Common myeloid progenitor, CD34-positive (primary cell): ENCODE measurements around the gene HKDC1.

ENCODE experiments used
- CTCF ChIA-PET: fragments of 350-600 bp; sonication (Branson Sonifier 250); formaldehyde crosslinking; loops from one replicate; lab custom pipeline; 2021; ENCODE audit warnings: antibody characterized with exemption; lab: Charles Lee
- POLR2A ChIA-PET: fragments of 350-600 bp; sonication (Branson Sonifier 250); formaldehyde crosslinking; loops from one replicate; lab custom pipeline; 2021; ENCODE audit warnings: antibody characterized with exemption; lab: Charles Lee
- DNase-seq, 3 donors: peaks; one replicate each; pipeline versions ENCODE4 v3.0.0 to v3.0.0-alpha.2; 2013
- H3K27ac ChIP-seq, 2 experiments: 1 replicate in 1 of 2; 2 replicates in 1 of 2; pipeline ENCODE4 v1.7.0; 2013; ENCODE audit warnings: inconsistent platforms in 2 of 2, low read length in 2 of 2, mild to moderate bottlenecking in 2 of 2, low read depth in 1 of 2, moderate library complexity in 1 of 2; ENCODE audit not compliant: severe bottlenecking in 2 of 2, insufficient read depth in 1 of 2, poor library complexity in 1 of 2
- H3K27me3 ChIP-seq, 5 experiments: replicated peaks in 2 of 5; 1 replicate in 3 of 5; 2 replicates in 2 of 5; pipeline versions ENCODE4 v1.6.1 to v1.7.0; 2013; ENCODE audit warnings: low read length in 4 of 5, mild to moderate bottlenecking in 2 of 5, moderate library complexity in 2 of 5, inconsistent platforms in 1 of 5; ENCODE audit not compliant: insufficient read depth in 5 of 5, control insufficient read depth in 4 of 5
- H3K36me3 ChIP-seq, 4 experiments: 1 replicate in 2 of 4; 2 replicates in 2 of 4; pipeline versions ENCODE4 v1.6.1 to v1.7.0; 2013; ENCODE audit warnings: low read length in 3 of 4, control low read depth in 1 of 4, mild to moderate bottlenecking in 1 of 4; ENCODE audit not compliant: control insufficient read depth in 4 of 4, insufficient read depth in 4 of 4
- H3K4me1 ChIP-seq, 4 experiments: 1 replicate in 3 of 4; 2 replicates in 1 of 4; pipeline versions ENCODE4 v1.6.1 to v1.7.1; 2013; ENCODE audit warnings: low read length in 3 of 4, mild to moderate bottlenecking in 3 of 4, control low read depth in 1 of 4, inconsistent platforms in 1 of 4, moderate library complexity in 1 of 4; ENCODE audit not compliant: control insufficient read depth in 4 of 4, insufficient read depth in 4 of 4; ENCODE audit errors: control extremely low read depth in 1 of 4
- H3K4me3 ChIP-seq, 7 experiments: 1 replicate in 4 of 7; 2 replicates in 3 of 7; pipeline versions ENCODE4 v1.5.1 to v1.7.0; 2013; ENCODE audit warnings: mild to moderate bottlenecking in 7 of 7, low read length in 6 of 7, moderate library complexity in 6 of 7, inconsistent platforms in 2 of 7, low read depth in 2 of 7, control low read depth in 1 of 7; ENCODE audit not compliant: insufficient read depth in 4 of 7, control insufficient read depth in 1 of 7; ENCODE audit errors: extremely low read depth in 1 of 7
- H3K9me3 ChIP-seq, 5 experiments: 1 replicate in 4 of 5; 2 replicates in 1 of 5; pipeline versions ENCODE4 v1.6.1 to v1.7.1; 2013; ENCODE audit warnings: low read length in 4 of 5, mild to moderate bottlenecking in 2 of 5, inconsistent platforms in 1 of 5, low read depth in 1 of 5, moderate library complexity in 1 of 5; ENCODE audit not compliant: control insufficient read depth in 4 of 5, insufficient read depth in 2 of 5; ENCODE audit errors: control extremely low read depth in 1 of 5
- whole genome bisulfite sequencing: methylation state at CpG from one replicate; pipeline ENCODE4 v1.1.5; 2013; ENCODE audit not compliant: insufficient coverage; 5-methylcytosine and 5-hydroxymethylcytosine counted together

The HKDC1 gene

GRCh38 chr10:69180525-69181204 is 39.5 kb upstream of the HKDC1 start:
- WGBS: 5% methylated on average over 25 of the region's 29 CpGs

GRCh38 chr10:69181433-69181832 is 38.7 kb upstream of the HKDC1 start:
- no peak for DNase-seq
- Histone ChIP-seq H3K9me3 (no peaks in the 10 kb centered on the region), H3K4me1 (peaks cover 11 to 26% (median 18%) of the 10 kb centered on the region in 4 experiments), H3K27me3 (no peaks in the 10 kb centered on the region), H3K36me3 (peaks cover 5 to 24% (median 12%) of the 10 kb centered on the region in 4 experiments), H3K27ac (peak overlapping the region; percentile 99 to 100), H3K4me3 (peak overlapping the region in 5 of 7 experiments; percentile 93 to 100 (median 98))
- no CpG with 5 or more reads among the region's 1 CpG for WGBS
- POLR2A ChIA-PET: interaction anchor here (0.6 kb wide), 1 partner anchor 25 kb away, joined by 3 read pairs; no protein-coding TSS in a partner anchor
- CTCF ChIA-PET: no interaction called here

More at GRCh38 chr10:69180525-69181204, 39.5 kb upstream of the HKDC1 start:
- peak; percentile 6 to 64 (median 58) for DNase-seq
- H3K36me3 ChIP-seq: peaks cover under 1 to 16% (median 6%) of the 10 kb centered on the region in 4 experiments
- H3K4me1 ChIP-seq: peaks cover 11 to 26% (median 18%) of the 10 kb centered on the region in 4 experiments
- H3K9me3 ChIP-seq: no peaks in the 10 kb centered on the region
- POLR2A ChIA-PET: interaction anchor here (1.0 kb wide), 1 partner anchor 28 kb away, joined by 3 read pairs; no protein-coding TSS in a partner anchor
- CTCF ChIA-PET: no interaction called here
- H3K27me3 ChIP-seq: no peaks in the 10 kb centered on the region
- peak overlapping the region; percentile 93 to 100 (median 98) for H3K4me3 ChIP-seq
- peak overlapping the region; percentile 99 to 100 for H3K27ac ChIP-seq

- Histone ChIP-seq H3K27me3 (no peaks in the 10 kb centered on the region), H3K9me3 (no peaks in the 10 kb centered on the region), H3K36me3 (peaks cover 7 to 30% (median 15%) of the 10 kb centered on the region in 4 experiments), H3K27ac (no peak overlapping the region), H3K4me1 (peaks cover 11 to 26% (median 18%) of the 10 kb centered on the region in 4 experiments), H3K4me3 (no peak overlapping the region)
- ChIA-PET CTCF (no interaction called here), POLR2A (interaction anchor here (0.6 kb wide), 1 partner anchor 26 kb away, joined by 3 read pairs; no protein-coding TSS in a partner anchor)
- 100% methylated on average over 2 of the region's 4 CpGs for WGBS
- no peak for DNase-seq
These were observed 38.1 kb upstream of the HKDC1 start for GRCh38 chr10:69182005-69182404.

- Histone ChIP-seq H3K9me3 (no peaks in the 10 kb centered on the region), H3K4me3 (no peak overlapping the region), H3K4me1 (peaks cover 0 to 5% (median 1%) of the 10 kb centered on the region in 4 experiments), H3K27me3 (no peaks in the 10 kb centered on the region), H3K36me3 (peaks cover 15 to 56% (median 37%) of the 10 kb centered on the region in 4 experiments), H3K27ac (no peak overlapping the region)
- no CpG with 5 or more reads among the region's 1 CpG for WGBS
- DNase-seq: no peak
- CTCF ChIA-PET: interaction anchor here (0.5 to 1.6 kb wide), 4 partner anchors 12 to 623 kb away, joined by 3 to 4 read pairs (median 3); no protein-coding TSS in a partner anchor
- POLR2A ChIA-PET: interaction anchor here (0.5 kb wide), 1 partner anchor 246 kb away, joined by 3 read pairs; no protein-coding TSS in a partner anchor
These were observed 33.6 kb upstream of the HKDC1 start for GRCh38 chr10:69186524-69186923.

GRCh38 chr10:69201045-69201444 is 19.1 kb upstream of the HKDC1 start:
- CTCF ChIA-PET: no interaction called here

GRCh38 chr10:69202332-69202731 is 17.8 kb upstream of the HKDC1 start:
- Histone ChIP-seq H3K36me3 (peaks cover 20 to 63% (median 41%) of the 10 kb centered on the region in 4 experiments), H3K27me3 (no peaks in the 10 kb centered on the region), H3K4me1 (no peaks in the 10 kb centered on the region), H3K4me3 (no peak overlapping the region), H3K27ac (no peak overlapping the region), H3K9me3 (no peaks in the 10 kb centered on the region)
- no CpG with 5 or more reads among the region's 1 CpG for WGBS
- POLR2A ChIA-PET: no interaction called here
- DNase-seq: peak in 2 of 3 donors; percentile 7 to 15
- CTCF ChIA-PET: no interaction called here

More at GRCh38 chr10:69201045-69201444, 19.1 kb upstream of the HKDC1 start:
- peaks cover 17 to 65% (median 41%) of the 10 kb centered on the region in 4 experiments for H3K36me3 ChIP-seq
- POLR2A ChIA-PET: interaction anchor here (0.7 kb wide), 1 partner anchor 139 kb away, joined by 5 read pairs; no protein-coding TSS in a partner anchor
- H3K4me1 ChIP-seq: no peaks in the 10 kb centered on the region
- WGBS: 100% methylated on average over 1 of the region's 2 CpGs
- DNase-seq: no peak
- H3K9me3 ChIP-seq: no peaks in the 10 kb centered on the region
- no peak overlapping the region for H3K27ac ChIP-seq
- no peak overlapping the region for H3K4me3 ChIP-seq
- no peaks in the 10 kb centered on the region for H3K27me3 ChIP-seq

GRCh38 chr10:69208761-69209160 is 11.4 kb upstream of the HKDC1 start:
- Histone ChIP-seq H3K27me3 (no peaks in the 10 kb centered on the region), H3K9me3 (peaks cover 0 to under 1% (median 0%) of the 10 kb centered on the region in 5 experiments), H3K4me1 (no peaks in the 10 kb centered on the region), H3K27ac (no peak overlapping the region), H3K36me3 (peaks cover 13 to 50% (median 34%) of the 10 kb centered on the region in 4 experiments), H3K4me3 (no peak overlapping the region)
- WGBS: 100% methylated on average over 1 of the region's 6 CpGs
- CTCF ChIA-PET: interaction anchor here (1.2 kb wide), 1 partner anchor 23 kb away, joined by 4 read pairs; no protein-coding TSS in a partner anchor
- POLR2A ChIA-PET: no interaction called here
- DNase-seq: no peak
